Activated CD4-positive, alpha-beta T cell treated with anti-CD3 and anti-CD28 coated beads, Interleukin-2, amount 50 U/mL, for 16 hours (primary cell): ENCODE data around the gene CBY3.
A peak's percentile ranks its signal among the peaks of the same experiment; 100 is the strongest.
"Not testable (repeated sequence)": the region's sequence is repeated elsewhere in the genome, so short reads cannot be mapped to it uniquely, and the experiment has no call there.

Experiments used
- DNase-seq: peaks from one replicate; pipeline ENCODE4 v3.0.0-alpha.2; 2020

The CBY3 gene

GRCh38 chr5:179680780-179681401 lies at the start of gene CBY3:
Gene CBY3, minus strand, starts transcription at chr5:179681034. Its CDS starts 116 bp downstream, at chr5:179680918.
- DNase-seq = no peak

GRCh38 chr5:179730356-179730755 lies 49.5 kb upstream of the CBY3 start:
- no peak for DNase-seq

- no peak for DNase-seq
Measured at GRCh38 chr5:179729727-179730126, 48.9 kb upstream of the CBY3 start.

- DNase-seq = no peak
Measured at GRCh38 chr5:179729303-179729702, 48.5 kb upstream of the CBY3 start.

- DNase-seq = no peak
Measured at GRCh38 chr5:179727106-179727505, 46.3 kb upstream of the CBY3 start.

GRCh38 chr5:179724163-179724562 lies 43.3 kb upstream of the CBY3 start:
- DNase-seq = no peak

GRCh38 chr5:179720222-179720621 lies 39.4 kb upstream of the CBY3 start:
- DNase-seq = no peak

- DNase-seq = no peak
Measured at GRCh38 chr5:179716286-179716685, 35.5 kb upstream of the CBY3 start.

GRCh38 chr5:179700401-179700918 lies 19.6 kb upstream of the CBY3 start:
- no peak for DNase-seq

- DNase-seq = peak; percentile 76
Measured at GRCh38 chr5:179699616-179700237, 18.9 kb upstream of the CBY3 start.

GRCh38 chr5:179698935-179699615 lies 18.2 kb upstream of the CBY3 start, which contains the start of gene CANX:
Gene CANX, plus strand, starts transcription at chr5:179698967. Its CDS starts 6,715 bp downstream, at chr5:179705682.
- DNase-seq = no peak

GRCh38 chr5:179697993-179698934 lies 17.4 kb upstream of the CBY3 start:
- DNase-seq = peak; percentile 100

GRCh38 chr5:179697543-179697942 lies 16.7 kb upstream of the CBY3 start:
- DNase-seq = not testable (repeated sequence)

GRCh38 chr5:179697108-179697507 lies 16.3 kb upstream of the CBY3 start:
- no peak for DNase-seq

- DNase-seq = no peak
Measured at GRCh38 chr5:179696603-179697002, 15.8 kb upstream of the CBY3 start.

GRCh38 chr5:179694561-179694960 lies 13.7 kb upstream of the CBY3 start:
- no peak for DNase-seq

GRCh38 chr5:179689212-179689611 lies 8.4 kb upstream of the CBY3 start:
- DNase-seq = not testable (repeated sequence)

GRCh38 chr5:179680014-179680779 lies 637 bp downstream of the CBY3 start:
- DNase-seq = no peak

GRCh38 chr5:179679014-179679674 lies 1.7 kb downstream of the CBY3 start:
- DNase-seq = peak; percentile 81

GRCh38 chr5:179678223-179679013 lies 2.4 kb downstream of the CBY3 start:
- peak; percentile 97 for DNase-seq
